HepG2 (cell line): ENCODE data around the gene BBLN. TPM values are rescaled to one million over a fixed set of nuclear protein-coding genes. Genes with fewer than 3 reads are reported as not detected.

ENCODE experiments used
- MATR3 ChIP-seq: sonication (generic); formaldehyde crosslinking; IDR thresholded peaks from 2 replicates; pipeline ENCODE4 v1.4.0; 2020; ENCODE audit warnings: missing genetic modification reagents
- MEIS1 ChIP-seq: sonication (generic); formaldehyde crosslinking; IDR thresholded peaks from 2 replicates; pipeline ENCODE4 v1.9.0; 2021; ENCODE audit warnings: mild to moderate bottlenecking, missing genetic modification reagents, moderate library complexity, borderline replicate concordance
- MTA1 ChIP-seq: sonication (generic); formaldehyde crosslinking; IDR thresholded peaks from 2 replicates; pipeline ENCODE4 v1.4.0; 2020; ENCODE audit warnings: missing genetic modification reagents, mild to moderate bottlenecking, borderline replicate concordance
- MZF1 ChIP-seq: sonication (generic); formaldehyde crosslinking; IDR thresholded peaks from 2 replicates; pipeline ENCODE4 v1.8.1; 2023; ENCODE audit warnings: mild to moderate bottlenecking, missing genetic modification reagents, borderline replicate concordance
- NBN ChIP-seq: fragments of 450-650 bp; conservative IDR thresholded peaks from 2 replicates; pipeline ENCODE4 v1.6.1; 2017
- PHF8 ChIP-seq: sonication (generic); formaldehyde crosslinking; IDR thresholded peaks from 2 replicates; pipeline ENCODE4 v1.5.0; 2020; ENCODE audit warnings: missing genetic modification reagents
- TBX3 ChIP-seq: fragments of 450-650 bp; IDR thresholded peaks from 2 replicates; pipeline ENCODE4 v1.6.1; 2017; ENCODE audit warnings: antibody characterized with exemption, mild to moderate bottlenecking, inconsistent platforms, borderline replicate concordance
- ZNF331 ChIP-seq: sonication (generic); formaldehyde crosslinking; IDR thresholded peaks from 2 replicates; pipeline ENCODE4 v1.4.0; 2020; ENCODE audit warnings: missing genetic modification reagents
- ZNF839 ChIP-seq: sonication (generic); formaldehyde crosslinking; IDR thresholded peaks from 2 replicates; pipeline ENCODE4 v1.4.0; 2020; ENCODE audit warnings: missing genetic modification reagents, mild to moderate bottlenecking, borderline replicate concordance
- polyA plus RNA-seq, 8 experiments: library from polyadenylated mRNA; depleted of rRNA in 3 of 8; stranded (reverse) in 7 of 8; unstranded in 1 of 8; fragments of >200 nt; fragmentation: Illumina TruSeq in 4 of 8; extraction: Trizol in 4 of 8; gene quantifications; 2 replicates each; pipeline versions ENCODE4 v1.2.1 to v1.2.3, GENCODE V29; 2011 to 2016; ENCODE audit warnings: low read depth in 4 of 8, missing spikeins in 1 of 8, mixed read lengths in 1 of 8; ENCODE audit not compliant: insufficient read depth in 1 of 8
- total RNA-seq, 5 experiments: library from RNA; depleted of rRNA; stranded (reverse); fragments of >200 nt; fragmentation: Illumina TruSeq; extraction: Trizol; gene quantifications; 2 replicates each; pipeline ENCODE4 v1.2.3, GENCODE V29; 2016; ENCODE audit warnings: low read depth in 1 of 5
- TF ChIP-seq, protein P1 (sequence below): sonication (generic); formaldehyde crosslinking; IDR thresholded peaks from 2 replicates; pipeline ENCODE4 v1.5.0; 2020; ENCODE audit warnings: missing genetic modification reagents
- TF ChIP-seq, protein P2 (sequence below): sonication (generic); formaldehyde crosslinking; IDR thresholded peaks from 2 replicates; pipeline ENCODE4 v1.4.0; 2020; ENCODE audit warnings: missing genetic modification reagents
- TF ChIP-seq, protein P3 (sequence below): sonication (generic); formaldehyde crosslinking; IDR thresholded peaks from 2 replicates; pipeline ENCODE4 v1.5.1; 2020; ENCODE audit warnings: mild to moderate bottlenecking, missing genetic modification reagents, borderline replicate concordance
- TF ChIP-seq, protein P4 (sequence below): sonication (generic); formaldehyde crosslinking; IDR thresholded peaks from 2 replicates; pipeline ENCODE4 v1.4.0; 2020; ENCODE audit warnings: missing genetic modification reagents, low read depth, mild to moderate bottlenecking, borderline replicate concordance

The BBLN gene
- total and polyA plus RNA-seq, 2 of the 13 experiments (the other 11 are each of a cell fraction or from before 2014, with no cell fraction given), result 27.6 to 33.1 TPM

DNA sequence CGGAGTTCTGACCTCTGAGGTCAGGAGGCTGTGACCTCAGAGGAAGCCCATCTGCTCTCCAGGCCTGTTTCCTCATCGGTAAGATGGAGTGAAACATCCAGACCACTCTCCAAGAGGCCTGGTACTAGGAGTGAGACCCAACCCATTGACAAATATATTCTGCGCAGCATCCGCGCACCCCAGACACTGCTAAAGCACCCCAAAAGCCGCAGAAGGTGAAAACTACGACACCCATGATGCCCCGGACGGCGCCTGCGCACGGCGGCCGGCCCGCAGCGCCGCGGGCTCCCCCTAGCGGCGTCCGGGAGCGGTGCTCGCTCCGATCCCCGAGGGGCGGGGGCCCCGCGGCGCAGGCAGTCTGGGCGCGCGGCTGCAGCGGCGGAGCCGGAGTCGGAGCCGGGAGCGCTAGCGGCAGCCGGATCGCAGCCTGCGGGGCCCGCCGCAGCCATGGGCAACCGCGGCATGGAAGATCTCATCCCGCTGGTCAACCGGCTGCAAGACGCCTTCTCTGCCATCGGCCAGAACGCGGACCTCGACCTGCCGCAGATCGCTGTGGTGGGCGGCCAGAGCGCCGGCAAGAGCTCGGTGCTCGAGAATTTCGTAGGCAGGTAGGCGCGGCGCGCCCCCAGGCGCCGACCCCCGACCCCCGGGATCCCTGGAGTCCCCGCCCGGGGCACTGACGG lies 43.1 kb downstream of the BBLN start, which contains the start of gene DNM1 (continued):
- no peak for TF ChIP-seq ZNF839 (CRISPR knock-in tag)
- TF ChIP-seq, protein P1, sequence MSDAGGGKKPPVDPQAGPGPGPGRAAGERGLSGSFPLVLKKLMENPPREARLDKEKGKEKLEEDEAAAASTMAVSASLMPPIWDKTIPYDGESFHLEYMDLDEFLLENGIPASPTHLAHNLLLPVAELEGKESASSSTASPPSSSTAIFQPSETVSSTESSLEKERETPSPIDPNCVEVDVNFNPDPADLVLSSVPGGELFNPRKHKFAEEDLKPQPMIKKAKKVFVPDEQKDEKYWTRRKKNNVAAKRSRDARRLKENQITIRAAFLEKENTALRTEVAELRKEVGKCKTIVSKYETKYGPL (CRISPR knock-in tag), result no peak
- no peak for TF ChIP-seq MTA1 (CRISPR knock-in tag)
- no peak for TF ChIP-seq PHF8
- TF ChIP-seq MZF1 (CRISPR knock-in tag), result no peak
- TF ChIP-seq MEIS1 (CRISPR knock-in tag), result no peak
- no peak for TF ChIP-seq MATR3 (CRISPR knock-in tag)
- TF ChIP-seq ZNF331 (CRISPR knock-in tag), result 0 out of 2 replicates have a peak, but pooled peaks have one; percentile 22
- TF ChIP-seq, protein P2, sequence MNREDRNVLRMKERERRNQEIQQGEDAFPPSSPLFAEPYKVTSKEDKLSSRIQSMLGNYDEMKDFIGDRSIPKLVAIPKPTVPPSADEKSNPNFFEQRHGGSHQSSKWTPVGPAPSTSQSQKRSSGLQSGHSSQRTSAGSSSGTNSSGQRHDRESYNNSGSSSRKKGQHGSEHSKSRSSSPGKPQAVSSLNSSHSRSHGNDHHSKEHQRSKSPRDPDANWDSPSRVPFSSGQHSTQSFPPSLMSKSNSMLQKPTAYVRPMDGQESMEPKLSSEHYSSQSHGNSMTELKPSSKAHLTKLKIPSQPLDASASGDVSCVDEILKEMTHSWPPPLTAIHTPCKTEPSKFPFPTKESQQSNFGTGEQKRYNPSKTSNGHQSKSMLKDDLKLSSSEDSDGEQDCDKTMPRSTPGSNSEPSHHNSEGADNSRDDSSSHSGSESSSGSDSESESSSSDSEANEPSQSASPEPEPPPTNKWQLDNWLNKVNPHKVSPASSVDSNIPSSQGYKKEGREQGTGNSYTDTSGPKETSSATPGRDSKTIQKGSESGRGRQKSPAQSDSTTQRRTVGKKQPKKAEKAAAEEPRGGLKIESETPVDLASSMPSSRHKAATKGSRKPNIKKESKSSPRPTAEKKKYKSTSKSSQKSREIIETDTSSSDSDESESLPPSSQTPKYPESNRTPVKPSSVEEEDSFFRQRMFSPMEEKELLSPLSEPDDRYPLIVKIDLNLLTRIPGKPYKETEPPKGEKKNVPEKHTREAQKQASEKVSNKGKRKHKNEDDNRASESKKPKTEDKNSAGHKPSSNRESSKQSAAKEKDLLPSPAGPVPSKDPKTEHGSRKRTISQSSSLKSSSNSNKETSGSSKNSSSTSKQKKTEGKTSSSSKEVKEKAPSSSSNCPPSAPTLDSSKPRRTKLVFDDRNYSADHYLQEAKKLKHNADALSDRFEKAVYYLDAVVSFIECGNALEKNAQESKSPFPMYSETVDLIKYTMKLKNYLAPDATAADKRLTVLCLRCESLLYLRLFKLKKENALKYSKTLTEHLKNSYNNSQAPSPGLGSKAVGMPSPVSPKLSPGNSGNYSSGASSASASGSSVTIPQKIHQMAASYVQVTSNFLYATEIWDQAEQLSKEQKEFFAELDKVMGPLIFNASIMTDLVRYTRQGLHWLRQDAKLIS (CRISPR knock-in tag), result no peak
- TF ChIP-seq, protein P3, sequence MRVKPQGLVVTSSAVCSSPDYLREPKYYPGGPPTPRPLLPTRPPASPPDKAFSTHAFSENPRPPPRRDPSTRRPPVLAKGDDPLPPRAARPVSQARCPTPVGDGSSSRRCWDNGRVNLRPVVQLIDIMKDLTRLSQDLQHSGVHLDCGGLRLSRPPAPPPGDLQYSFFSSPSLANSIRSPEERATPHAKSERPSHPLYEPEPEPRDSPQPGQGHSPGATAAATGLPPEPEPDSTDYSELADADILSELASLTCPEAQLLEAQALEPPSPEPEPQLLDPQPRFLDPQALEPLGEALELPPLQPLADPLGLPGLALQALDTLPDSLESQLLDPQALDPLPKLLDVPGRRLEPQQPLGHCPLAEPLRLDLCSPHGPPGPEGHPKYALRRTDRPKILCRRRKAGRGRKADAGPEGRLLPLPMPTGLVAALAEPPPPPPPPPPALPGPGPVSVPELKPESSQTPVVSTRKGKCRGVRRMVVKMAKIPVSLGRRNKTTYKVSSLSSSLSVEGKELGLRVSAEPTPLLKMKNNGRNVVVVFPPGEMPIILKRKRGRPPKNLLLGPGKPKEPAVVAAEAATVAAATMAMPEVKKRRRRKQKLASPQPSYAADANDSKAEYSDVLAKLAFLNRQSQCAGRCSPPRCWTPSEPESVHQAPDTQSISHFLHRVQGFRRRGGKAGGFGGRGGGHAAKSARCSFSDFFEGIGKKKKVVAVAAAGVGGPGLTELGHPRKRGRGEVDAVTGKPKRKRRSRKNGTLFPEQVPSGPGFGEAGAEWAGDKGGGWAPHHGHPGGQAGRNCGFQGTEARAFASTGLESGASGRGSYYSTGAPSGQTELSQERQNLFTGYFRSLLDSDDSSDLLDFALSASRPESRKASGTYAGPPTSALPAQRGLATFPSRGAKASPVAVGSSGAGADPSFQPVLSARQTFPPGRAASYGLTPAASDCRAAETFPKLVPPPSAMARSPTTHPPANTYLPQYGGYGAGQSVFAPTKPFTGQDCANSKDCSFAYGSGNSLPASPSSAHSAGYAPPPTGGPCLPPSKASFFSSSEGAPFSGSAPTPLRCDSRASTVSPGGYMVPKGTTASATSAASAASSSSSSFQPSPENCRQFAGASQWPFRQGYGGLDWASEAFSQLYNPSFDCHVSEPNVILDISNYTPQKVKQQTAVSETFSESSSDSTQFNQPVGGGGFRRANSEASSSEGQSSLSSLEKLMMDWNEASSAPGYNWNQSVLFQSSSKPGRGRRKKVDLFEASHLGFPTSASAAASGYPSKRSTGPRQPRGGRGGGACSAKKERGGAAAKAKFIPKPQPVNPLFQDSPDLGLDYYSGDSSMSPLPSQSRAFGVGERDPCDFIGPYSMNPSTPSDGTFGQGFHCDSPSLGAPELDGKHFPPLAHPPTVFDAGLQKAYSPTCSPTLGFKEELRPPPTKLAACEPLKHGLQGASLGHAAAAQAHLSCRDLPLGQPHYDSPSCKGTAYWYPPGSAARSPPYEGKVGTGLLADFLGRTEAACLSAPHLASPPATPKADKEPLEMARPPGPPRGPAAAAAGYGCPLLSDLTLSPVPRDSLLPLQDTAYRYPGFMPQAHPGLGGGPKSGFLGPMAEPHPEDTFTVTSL, result no peak
- TF ChIP-seq, protein P4, sequence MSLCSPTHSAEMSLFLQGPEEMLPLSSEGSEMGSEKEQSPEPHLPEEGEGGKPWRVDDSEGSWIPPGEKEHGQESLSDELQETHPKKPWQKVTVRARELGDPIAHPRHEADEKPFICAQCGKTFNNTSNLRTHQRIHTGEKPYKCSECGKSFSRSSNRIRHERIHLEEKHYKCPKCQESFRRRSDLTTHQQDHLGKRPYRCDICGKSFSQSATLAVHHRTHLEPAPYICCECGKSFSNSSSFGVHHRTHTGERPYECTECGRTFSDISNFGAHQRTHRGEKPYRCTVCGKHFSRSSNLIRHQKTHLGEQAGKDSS (CRISPR knock-in tag), result no peak
- TF ChIP-seq NBN, result no peak
- no peak for TF ChIP-seq TBX3
- TF ChIP-seq, all 625 proteins: peak for 57
